ENCODE data around the gene ARID1B.

ARID1B gene

DNA sequence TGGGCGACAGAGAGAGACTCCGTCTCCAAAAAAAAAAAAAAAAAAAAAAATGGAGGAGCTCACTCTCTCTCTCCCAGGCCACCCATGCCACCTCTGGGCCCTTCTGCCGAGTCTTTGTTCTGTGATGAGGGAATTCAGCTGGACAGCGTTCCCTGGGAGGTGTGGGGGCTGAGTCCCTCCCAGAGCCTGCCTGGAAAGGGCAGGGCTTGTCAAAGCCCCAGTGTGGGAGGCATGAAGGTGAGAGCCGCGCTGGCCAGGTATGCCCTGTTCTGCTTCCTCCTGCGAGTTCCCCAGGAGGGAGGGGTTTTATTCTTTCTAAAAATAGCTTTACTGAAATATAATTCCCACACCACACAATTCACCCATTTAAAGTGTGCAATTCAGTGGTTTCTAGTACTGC lies 476.5 kb downstream of the ARID1B start:
- TF ChIP-seq, protein P1, sequence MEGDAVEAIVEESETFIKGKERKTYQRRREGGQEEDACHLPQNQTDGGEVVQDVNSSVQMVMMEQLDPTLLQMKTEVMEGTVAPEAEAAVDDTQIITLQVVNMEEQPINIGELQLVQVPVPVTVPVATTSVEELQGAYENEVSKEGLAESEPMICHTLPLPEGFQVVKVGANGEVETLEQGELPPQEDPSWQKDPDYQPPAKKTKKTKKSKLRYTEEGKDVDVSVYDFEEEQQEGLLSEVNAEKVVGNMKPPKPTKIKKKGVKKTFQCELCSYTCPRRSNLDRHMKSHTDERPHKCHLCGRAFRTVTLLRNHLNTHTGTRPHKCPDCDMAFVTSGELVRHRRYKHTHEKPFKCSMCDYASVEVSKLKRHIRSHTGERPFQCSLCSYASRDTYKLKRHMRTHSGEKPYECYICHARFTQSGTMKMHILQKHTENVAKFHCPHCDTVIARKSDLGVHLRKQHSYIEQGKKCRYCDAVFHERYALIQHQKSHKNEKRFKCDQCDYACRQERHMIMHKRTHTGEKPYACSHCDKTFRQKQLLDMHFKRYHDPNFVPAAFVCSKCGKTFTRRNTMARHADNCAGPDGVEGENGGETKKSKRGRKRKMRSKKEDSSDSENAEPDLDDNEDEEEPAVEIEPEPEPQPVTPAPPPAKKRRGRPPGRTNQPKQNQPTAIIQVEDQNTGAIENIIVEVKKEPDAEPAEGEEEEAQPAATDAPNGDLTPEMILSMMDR (IDR thresholded peaks at IDR 0.05; ENCODE audit: borderline replicate concordance, control extremely low read depth, extremely low read depth, insufficient read depth, missing control alignments): no peak
- in situ Hi-C loops (cut with MboI; ENCODE audit: low sequenced_read_pairs, unreplicated experiment): no loop called here
- no peak for DNase-seq (ENCODE audit: low spot score)

DNA sequence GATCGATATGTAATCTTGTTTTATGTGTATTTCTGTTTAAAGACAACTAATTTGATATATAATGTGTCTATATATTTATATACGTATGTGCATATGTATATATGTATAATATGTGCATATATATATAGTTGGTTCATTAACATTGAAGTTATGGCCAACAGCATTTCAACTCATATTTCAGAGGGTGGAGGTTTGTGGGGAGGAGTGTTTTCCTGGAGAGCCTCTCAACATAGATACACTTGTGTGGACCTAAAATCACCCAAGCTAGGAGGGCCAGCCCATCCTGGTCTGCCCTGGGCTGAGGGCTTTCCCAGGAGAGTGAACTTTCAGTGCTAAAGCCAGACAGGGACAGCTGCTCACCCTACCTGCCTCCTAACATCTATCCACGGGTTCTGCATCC lies 477.4 kb downstream of the ARID1B start:
- TF ChIP-seq, protein P1 (IDR thresholded peaks at IDR 0.05; ENCODE audit: borderline replicate concordance, control extremely low read depth, extremely low read depth, insufficient read depth, missing control alignments): no peak
- in situ Hi-C loops (cut with MboI; ENCODE audit: low sequenced_read_pairs, unreplicated experiment): no loop called here

DNA sequence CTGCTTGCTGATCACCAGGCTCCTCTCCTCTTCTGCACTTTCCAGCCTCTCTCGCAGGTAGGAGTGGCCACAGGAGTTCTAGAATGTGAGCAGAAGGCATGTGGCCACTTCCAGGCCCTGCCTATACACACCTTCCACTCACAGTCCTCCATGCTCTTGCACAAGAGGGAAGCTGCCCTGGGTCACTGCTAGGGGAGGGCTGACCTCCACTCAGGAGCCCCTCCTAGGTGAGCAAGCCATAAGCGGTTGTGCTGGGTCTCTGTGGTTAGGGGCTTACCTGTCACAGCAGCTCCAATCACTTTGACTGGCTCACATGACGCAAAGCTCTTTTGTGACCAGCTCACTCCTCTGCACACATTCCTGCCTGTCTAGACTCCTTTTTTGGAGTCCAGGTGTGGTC lies 477.9 kb downstream of the ARID1B start:
- no peak for DNase-seq (ENCODE audit: low spot score)
- TF ChIP-seq, protein P1 (IDR thresholded peaks at IDR 0.05; ENCODE audit: borderline replicate concordance, control extremely low read depth, extremely low read depth, insufficient read depth, missing control alignments): no peak
- in situ Hi-C loops (cut with MboI; ENCODE audit: low sequenced_read_pairs, unreplicated experiment): no loop called here

More for the DNA sequence above, 477.4 kb downstream of the ARID1B start:
- no peak for DNase-seq (ENCODE audit: low spot score)

DNA sequence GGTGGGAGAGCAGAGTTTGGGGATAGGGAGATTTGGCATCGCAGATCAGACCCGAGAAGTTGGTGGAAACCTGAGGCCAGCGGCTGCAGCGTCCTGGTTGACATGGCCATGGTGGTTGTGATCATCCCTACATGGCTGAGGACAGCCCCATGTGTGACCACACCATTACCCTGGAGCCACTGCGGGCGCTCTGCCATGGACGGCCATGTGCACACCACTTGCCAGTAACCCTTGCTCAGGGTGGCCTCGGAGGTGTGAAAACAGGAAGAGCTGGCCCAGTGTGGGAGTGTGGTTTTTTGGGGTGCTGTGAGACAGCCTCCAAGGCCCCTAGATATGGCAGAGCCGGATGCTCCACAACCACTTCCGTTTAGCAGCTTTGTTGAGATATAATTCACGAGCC lies 481.7 kb downstream of the ARID1B start:
- in situ Hi-C loops (cut with MboI; ENCODE audit: low sequenced_read_pairs, unreplicated experiment): no loop called here
- TF ChIP-seq, protein P1 (IDR thresholded peaks at IDR 0.05; ENCODE audit: borderline replicate concordance, control extremely low read depth, extremely low read depth, insufficient read depth, missing control alignments): no peak
- no peak for DNase-seq (ENCODE audit: low spot score)

DNA sequence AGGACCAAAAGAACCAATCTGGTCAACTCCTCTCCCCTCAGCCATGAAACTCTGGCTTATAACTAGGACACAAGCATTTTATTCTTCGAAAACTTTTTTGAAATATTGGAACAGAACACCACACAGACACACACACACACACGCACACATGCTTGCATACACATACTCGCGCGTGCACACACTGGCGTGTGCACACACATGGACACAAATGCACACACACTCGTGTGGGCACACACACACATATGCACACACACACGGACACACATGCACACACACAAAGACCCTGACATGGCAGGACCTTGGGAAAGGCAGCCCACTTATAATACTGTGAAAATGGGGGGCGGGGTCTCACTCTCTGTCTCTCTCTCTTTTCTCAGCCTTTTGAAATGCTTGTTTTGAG lies 482.3 kb downstream of the ARID1B start:
- no peak for DNase-seq (ENCODE audit: low spot score)
- TF ChIP-seq, protein P1 (IDR thresholded peaks at IDR 0.05; ENCODE audit: borderline replicate concordance, control extremely low read depth, extremely low read depth, insufficient read depth, missing control alignments): no peak
- in situ Hi-C loops (cut with MboI; ENCODE audit: low sequenced_read_pairs, unreplicated experiment): no loop called here
